Cerebellar nuclear complex (tissue), 1 donor: ENCODE measurements around the gene BLACAT1.
"Not testable (repeated sequence)": the region's sequence is repeated elsewhere in the genome, so short reads cannot be mapped to it uniquely, and the experiment has no call there.

Source experiments
- DNase-seq, 2 experiments: peaks; one replicate each; lab custom pipeline; 2025; lab: John Stamatoyannopoulos, UW

The BLACAT1 gene

GRCh38 chr1:205484985-205485967, 29.4 kb upstream of the BLACAT1 start:
- peak in 1 of 2 experiments; percentile 73 for DNase-seq

- no peak for DNase-seq
These were observed 27.5 kb upstream of the BLACAT1 start for GRCh38 chr1:205483372-205483771.

GRCh38 chr1:205482587-205482986, 26.7 kb upstream of the BLACAT1 start:
- not testable (repeated sequence) for DNase-seq

DNA sequence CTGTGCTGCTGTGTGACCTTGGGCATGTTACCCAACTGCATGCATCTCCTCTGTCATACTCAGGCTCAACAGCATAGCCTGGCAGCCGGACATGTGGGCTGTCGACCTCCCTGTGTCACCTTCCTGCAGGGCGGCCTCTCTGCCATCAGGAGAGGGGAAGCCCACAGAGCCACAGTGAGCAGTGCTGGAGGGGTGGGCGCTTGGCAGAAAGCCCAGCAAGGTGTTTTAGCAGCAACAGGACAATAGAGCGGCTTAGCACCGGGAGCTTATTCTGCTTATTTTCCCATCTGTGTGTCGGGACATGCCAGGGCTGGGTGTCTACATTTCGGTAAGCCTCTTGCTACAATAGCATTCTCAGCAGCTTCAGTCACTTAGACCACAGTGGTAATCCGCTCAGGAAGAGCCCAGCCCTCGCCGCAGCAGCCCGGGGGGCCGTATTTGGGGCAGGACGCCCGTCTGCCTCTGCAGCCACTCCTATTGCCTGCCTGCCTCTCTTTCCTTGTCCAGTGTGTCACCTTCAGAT, 25.8 kb upstream of the BLACAT1 start:
- DNase-seq: no peak

GRCh38 chr1:205481218-205481617, 25.4 kb upstream of the BLACAT1 start:
- no peak for DNase-seq

GRCh38 chr1:205480349-205480985, 24.6 kb upstream of the BLACAT1 start:
- no peak for DNase-seq

GRCh38 chr1:205478985-205479384, 23.1 kb upstream of the BLACAT1 start:
- not testable (repeated sequence) for DNase-seq

GRCh38 chr1:205477759-205478247, 22.0 kb upstream of the BLACAT1 start:
- DNase-seq: peak; percentile 57 to 67

DNA sequence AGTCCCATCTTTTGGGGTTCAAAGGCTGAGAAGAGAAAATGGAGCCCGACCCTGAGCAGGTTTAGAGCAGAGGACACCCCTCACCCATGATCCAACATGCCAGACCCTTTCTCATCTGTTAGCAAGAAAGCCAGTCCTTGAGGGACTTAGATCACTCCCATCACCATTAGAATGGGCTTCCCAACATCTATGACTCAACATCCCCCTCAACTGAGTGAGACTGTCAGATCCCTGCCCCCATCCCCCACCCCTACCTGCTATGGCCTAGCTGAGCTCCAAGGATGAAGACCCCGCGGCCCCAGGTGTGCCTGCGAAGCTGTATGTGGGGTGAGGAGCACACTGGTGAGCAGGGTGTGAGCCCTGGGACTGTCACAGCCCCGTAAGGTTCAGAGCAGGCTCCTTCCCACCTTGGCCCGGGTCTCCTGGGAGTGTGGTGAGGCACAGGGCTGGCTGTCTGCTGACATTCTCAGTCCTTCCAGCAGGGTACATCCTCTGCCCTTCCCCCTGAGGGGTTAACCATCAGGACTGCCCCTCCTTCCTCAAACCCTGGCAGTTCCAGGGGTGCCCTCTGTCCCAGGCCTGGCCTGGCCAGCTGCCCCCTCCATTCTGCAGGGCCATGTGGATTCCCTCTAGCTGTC, 21.4 kb upstream of the BLACAT1 start:
- no peak for DNase-seq

GRCh38 chr1:205476648-205477047, 20.8 kb upstream of the BLACAT1 start:
- no peak for DNase-seq

- DNase-seq: no peak
These were observed 20.0 kb upstream of the BLACAT1 start for GRCh38 chr1:205475855-205476254.

DNA sequence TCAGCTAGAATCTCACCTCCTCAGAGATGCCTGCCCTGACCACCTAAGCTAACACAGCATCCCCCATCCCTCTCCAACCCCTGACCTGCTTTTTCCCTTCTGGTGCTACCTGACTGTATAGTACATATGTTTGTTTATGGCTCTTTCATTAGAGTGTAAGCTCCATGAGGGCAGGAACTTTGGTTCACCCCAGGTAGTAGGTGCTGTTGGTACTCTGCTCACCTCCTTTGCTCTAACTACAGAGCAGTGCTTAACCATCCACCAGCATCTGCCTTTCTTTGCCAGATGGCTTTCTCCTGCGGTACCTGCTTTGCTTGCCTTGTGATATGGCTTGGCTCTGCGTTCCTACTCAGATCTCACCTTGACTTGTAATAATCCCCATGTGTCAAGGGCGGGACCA, 18.7 kb upstream of the BLACAT1 start:
- no peak for DNase-seq

DNA sequence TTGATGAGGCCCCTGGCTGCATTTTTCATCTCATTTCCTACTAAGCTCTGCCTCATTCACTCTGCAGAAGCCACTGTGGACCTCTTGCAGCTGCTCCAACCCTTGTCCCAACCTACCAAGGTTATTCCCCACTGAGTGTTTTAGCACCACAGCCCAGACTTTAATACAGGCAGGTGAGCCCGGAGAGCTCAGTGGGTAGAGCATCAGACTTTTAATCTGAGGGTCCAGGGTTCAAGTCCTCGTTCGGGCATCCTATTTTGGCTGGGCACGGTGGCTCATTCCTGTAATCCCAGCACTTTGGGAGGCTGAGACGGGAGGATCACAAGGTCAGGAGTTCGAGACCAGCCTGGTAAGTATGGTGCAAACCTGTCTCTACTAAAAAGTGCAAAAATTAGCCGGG, 18.1 kb upstream of the BLACAT1 start:
- DNase-seq: no peak

DNA sequence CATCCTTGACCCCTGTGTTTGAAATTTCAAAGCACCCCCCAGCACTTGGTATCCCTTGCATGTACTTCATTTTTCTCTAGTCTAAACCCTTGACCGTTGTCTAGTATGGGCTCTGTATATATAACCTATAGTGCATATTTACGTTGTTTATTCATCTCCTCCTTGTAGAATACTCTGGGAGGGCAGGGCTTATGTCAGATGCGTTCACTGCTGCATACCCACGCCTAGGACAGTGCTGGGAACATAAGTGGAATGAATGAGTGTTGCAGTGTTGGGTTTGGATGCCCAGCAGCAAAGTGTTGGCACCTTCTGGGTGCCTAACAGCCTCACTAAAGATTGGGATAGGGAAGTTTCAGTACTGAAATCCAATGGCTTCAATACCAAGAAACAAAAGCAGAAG, 17.6 kb upstream of the BLACAT1 start:
- no peak for DNase-seq

DNA sequence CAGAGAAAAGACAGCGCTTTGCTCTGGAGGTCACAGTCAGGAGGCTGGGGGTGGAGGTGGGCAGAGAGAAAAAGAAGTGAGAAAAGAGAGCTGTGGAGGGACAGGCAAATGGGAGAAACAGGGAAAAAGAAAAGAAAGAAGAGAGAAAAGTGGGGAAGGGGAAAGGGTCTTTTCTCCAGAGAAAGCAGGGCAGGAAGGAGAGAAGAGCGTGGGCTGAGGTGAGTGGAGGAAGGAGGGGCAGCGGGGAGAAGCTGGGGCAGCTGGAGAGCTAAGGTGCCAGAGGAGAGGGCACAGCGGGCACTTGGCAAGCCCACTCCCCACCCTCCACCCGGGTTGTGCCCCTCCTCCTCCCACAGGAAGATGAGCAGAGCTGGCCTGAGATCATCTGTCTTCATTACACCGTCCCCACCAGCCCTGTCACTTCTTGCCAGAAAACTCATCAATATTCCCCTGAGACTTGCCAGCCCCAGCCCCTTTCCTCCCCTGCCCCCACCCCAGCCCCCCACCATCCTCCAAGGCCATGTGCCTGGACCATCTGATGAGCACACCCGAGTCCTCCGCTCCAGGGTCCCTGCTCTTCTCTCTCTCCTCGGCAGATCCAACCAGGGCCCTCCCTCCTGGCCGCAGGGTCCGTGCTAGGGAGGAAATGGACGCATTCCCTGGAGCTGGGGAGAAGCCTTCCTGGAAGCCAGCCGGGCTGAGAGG, 17.0 kb upstream of the BLACAT1 start:
- no peak for DNase-seq

DNA sequence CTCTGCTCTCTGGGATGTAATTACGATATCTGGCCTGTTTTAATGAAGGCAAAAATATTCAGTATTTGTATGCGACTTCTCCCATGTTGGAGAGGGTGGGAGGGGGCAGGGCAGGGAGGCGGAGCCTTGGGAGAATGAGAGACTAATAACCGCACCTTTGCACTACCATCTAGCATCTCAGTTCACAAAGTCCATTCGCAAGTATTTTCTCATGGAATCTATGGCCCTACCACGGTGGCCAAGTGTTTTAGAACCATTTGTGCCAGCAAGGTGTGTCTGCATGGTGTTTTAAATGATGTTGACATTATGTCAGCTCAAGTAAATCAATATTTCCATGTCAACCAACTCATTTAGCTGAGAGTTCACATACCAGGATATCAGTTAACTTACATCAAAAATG, 14.3 kb upstream of the BLACAT1 start:
- DNase-seq: no peak

DNA sequence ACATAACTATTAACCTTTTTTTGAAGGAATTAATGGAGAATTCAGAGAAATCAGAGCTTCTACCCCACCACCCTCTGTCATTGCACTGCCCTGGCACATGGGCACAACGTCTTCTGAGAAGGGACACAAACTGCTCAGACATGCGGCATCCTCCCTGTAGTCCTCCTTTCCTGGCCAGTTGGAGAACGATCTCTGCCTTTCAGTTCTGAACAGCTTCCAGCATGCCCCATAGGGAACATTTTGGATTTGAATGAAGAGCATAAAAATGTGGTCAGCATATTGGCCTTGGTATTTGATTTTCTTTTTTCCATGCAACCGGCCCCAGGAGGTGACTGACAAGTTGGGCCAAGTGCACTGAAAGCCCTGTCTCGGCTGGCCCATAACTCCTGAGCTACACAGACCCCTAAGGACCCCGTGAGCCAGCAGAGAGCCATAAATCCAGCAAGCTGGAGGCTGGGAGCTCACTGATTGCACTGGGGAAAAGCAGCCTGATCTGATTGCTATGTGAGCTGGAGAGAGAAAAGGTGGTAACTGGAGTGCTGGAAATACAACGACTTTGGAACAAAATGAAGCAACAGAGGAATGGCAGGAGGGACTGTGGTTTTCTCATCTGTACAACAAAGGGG, 10.9 kb upstream of the BLACAT1 start:
- peak in 1 of 2 experiments; percentile 34 for DNase-seq

GRCh38 chr1:205465392-205465791, 9.5 kb upstream of the BLACAT1 start:
- no peak for DNase-seq

GRCh38 chr1:205458777-205459566, 3.1 kb upstream of the BLACAT1 start:
- DNase-seq: no peak
